ENCODE measurements around the gene LHCGR. TPM values are rescaled to one million over a fixed set of nuclear protein-coding genes. Genes with fewer than 3 reads are reported as not detected.

The LHCGR gene
- total RNA-seq: not detected in 2 replicates

DNA sequence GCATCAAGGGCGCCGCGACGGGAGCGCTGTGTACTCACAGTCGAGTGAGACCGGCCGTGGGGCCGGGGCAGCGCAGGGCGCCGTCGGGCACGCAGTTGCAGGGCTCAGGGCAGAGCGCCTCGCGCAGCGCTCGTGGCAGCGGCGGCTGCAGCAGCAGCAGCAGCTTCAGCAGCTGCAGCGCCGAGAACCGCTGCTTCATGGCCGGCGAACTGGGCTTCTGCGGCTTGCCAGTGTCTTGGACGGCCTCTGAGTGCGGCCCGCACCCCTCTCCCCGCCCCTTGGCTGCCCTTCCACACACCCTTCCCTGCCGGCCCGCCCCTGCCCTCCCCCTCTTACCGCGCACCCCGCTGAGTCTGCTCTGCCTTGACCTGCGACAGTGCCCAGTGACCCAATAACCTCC lies at the start of gene LHCGR:
Gene LHCGR, minus strand, starts transcription at position 252 of the 400 bp plus-strand sequence. Its CDS starts 53 bp downstream, at position 199.

Other genes starting within 250 kb of the LHCGR start
- gene STON1, start 225.6 kb downstream of the LHCGR start, total RNA-seq: 14.8 and 17.3 TPM in 2 replicates
- gene GTF2A1L, start 137.9 kb downstream of the LHCGR start, total RNA-seq: 1.3 TPM in 1 of 2 replicates, not detected in the other